AG04449 (cell line): Measurements from ENCODE around the gene DNAJC7.
A peak's percentile ranks its signal among the peaks of the same experiment; 100 is the strongest.
"Not testable (repeated sequence)": the region's sequence is repeated elsewhere in the genome, so short reads cannot be mapped to it uniquely, and the experiment has no call there.

Experiments used
- CTCF ChIA-PET: fragments of 350-600 bp; formaldehyde crosslinking; extraction: SDS; loops from one replicate; lab custom pipeline; 2021; ENCODE audit warnings: antibody characterized with exemption; lab: Yijun Ruan, JAX
- POLR2A ChIA-PET: fragments of 400-600, 350-600 bp; formaldehyde crosslinking; extraction: SDS; loops from one replicate; lab custom pipeline; 2020; ENCODE audit warnings: antibody characterized with exemption, inconsistent platforms; lab: Yijun Ruan, JAX
- DNase-seq: peaks from one replicate; pipeline ENCODE4 v3.0.0-alpha.2; 2010; ENCODE audit warnings: low read depth, low spot score
- H3K4me3 ChIP-seq: 2 replicates; pipeline ENCODE4 v1.5.1; 2011; ENCODE audit warnings: low read depth, mild to moderate bottlenecking, control low read depth, low read length
- CTCF ChIP-seq: IDR thresholded peaks from one replicate; pipeline ENCODE4 v1.5.1; 2011; ENCODE audit warnings: mild to moderate bottlenecking, moderate library complexity, low read length, control low read depth, inconsistent platforms; ENCODE audit not compliant: insufficient read depth; ENCODE audit errors: missing control alignments

DNAJC7 gene

GRCh38 chr17:42026857-42027589 lies 9.8 kb upstream of the DNAJC7 start:
- no peak overlapping the region for H3K4me3 ChIP-seq
- no peak for TF ChIP-seq CTCF
- ChIA-PET CTCF (interaction anchor here (1.7 to 20.7 kb wide), 8 partner anchors 9 to 84 kb away, joined by 3 to 451 read pairs (median 21); partner anchors contain the start of genes DHX58, DNAJC7, HSPB9 and KAT2A), POLR2A (interaction anchor here (1.1 to 1.8 kb wide), 3 partner anchors 10 to 85 kb away, joined by 3 to 4 read pairs (median 4); partner anchors contain the start of genes DHX58 and DNAJC7)
- no peak for DNase-seq

GRCh38 chr17:42025936-42026335 lies 8.7 kb upstream of the DNAJC7 start:
- CTCF ChIA-PET = interaction anchor here (0.8 to 20.7 kb wide), 18 partner anchors 8 to 540 kb away, joined by 3 to 451 read pairs (median 6); partner anchors contain the start of genes C17orf113, DHX58, DNAJC7 and HSPB9
- POLR2A ChIA-PET = interaction anchor here (1.1 to 1.5 kb wide), 2 partner anchors 9 to 23 kb away, joined by 3 to 4 read pairs; partner anchors contain the start of gene DNAJC7
- no peak for DNase-seq
- TF ChIP-seq CTCF = no peak
- no peak overlapping the region for H3K4me3 ChIP-seq

- TF ChIP-seq CTCF = no peak
- POLR2A ChIA-PET = no interaction called here
- no peak for DNase-seq
Measured at GRCh38 chr17:42025191-42025579, 7.9 kb upstream of the DNAJC7 start.

GRCh38 chr17:42023524-42024349 lies 6.5 kb upstream of the DNAJC7 start:
- H3K4me3 ChIP-seq = no peak overlapping the region
- POLR2A ChIA-PET = no interaction called here
- CTCF ChIA-PET = interaction anchor here (0.7 to 20.7 kb wide), 16 partner anchors 11 to 267 kb away, joined by 3 to 451 read pairs (median 4); partner anchors contain the start of genes CNP, DHX58, GHDC and HSPB9
- no peak for TF ChIP-seq CTCF
- no peak for DNase-seq

More at GRCh38 chr17:42025191-42025579, 7.9 kb upstream of the DNAJC7 start:
- no peak overlapping the region for H3K4me3 ChIP-seq
- CTCF ChIA-PET = interaction anchor here (0.6 to 20.7 kb wide), 29 partner anchors 7 to 1212 kb away, joined by 3 to 451 read pairs (median 4); partner anchors contain the start of genes DHX58, DNAJC7, HSPB9 and KAT2A

- H3K4me3 ChIP-seq = peak overlapping the region; percentile 79
- DNase-seq, POLR2A ChIA-PET: not testable (repeated sequence)
- CTCF ChIA-PET = interaction anchor here (1.0 to 20.7 kb wide), 25 partner anchors 7 to 388 kb away, joined by 3 to 451 read pairs (median 6); partner anchors contain the start of genes CNP, DHX58, HSPB9 and KAT2A
Measured at GRCh38 chr17:42020845-42021244, 3.6 kb upstream of the DNAJC7 start.
